Endothelial cell of umbilical vein (primary cell): ENCODE data around the gene CMTM8. TPM values are rescaled to one million over a fixed set of nuclear protein-coding genes. Genes with fewer than 3 reads are reported as not detected.

ENCODE experiments used
- BruUV-seq: library from RNA; stranded (reverse); fragments of 400-500 nt; replicated peaks from 2 replicates; lab custom pipeline; 2021; lab: Mats Ljungman, UMichigan
- CTCF ChIA-PET: fragments of 300-600, 350-600 bp; sonication (Branson Sonifier 250); formaldehyde crosslinking; loops from one replicate; lab custom pipeline; 2021; ENCODE audit warnings: antibody characterized with exemption, inconsistent platforms; lab: Charles Lee
- POLR2A ChIA-PET: fragments of 300-600, 350-600 bp; sonication (Branson Sonifier 250); formaldehyde crosslinking; loops from one replicate; lab custom pipeline; 2021; ENCODE audit warnings: antibody characterized with exemption, inconsistent platforms; lab: Charles Lee
- DNase-seq: peaks from one replicate; pipeline ENCODE4 v3.0.0-alpha.2; 2011; ENCODE audit warnings: low read depth, low spot score
- FAIRE-seq: peaks from 2 replicates; lab custom pipeline; 2011; peaks lifted over from hg19 to GRCh38; lab: Jason Lieb, UNC
- H2AFZ ChIP-seq: 2 replicates; pipeline ENCODE4 v1.6.0; 2012; ENCODE audit warnings: low read depth, low read length, control low read depth, inconsistent platforms
- H3K27ac ChIP-seq: 2 replicates; pipeline ENCODE4 v1.5.1; 2011; ENCODE audit warnings: low read depth, mild to moderate bottlenecking, control low read depth, low read length, moderate library complexity; ENCODE audit not compliant: insufficient read depth
- H3K27me3 ChIP-seq, 2 experiments: 2 replicates each; pipeline versions ENCODE4 v1.6.0 to v1.6.1; 2011; ENCODE audit warnings: low read length in 2 of 2, mixed read lengths in 1 of 2; ENCODE audit not compliant: control insufficient read depth in 2 of 2, insufficient read depth in 2 of 2
- H3K36me3 ChIP-seq, 2 experiments: 2 replicates in 1 of 2; 3 replicates in 1 of 2; pipeline ENCODE4 v1.5.1; 2011; ENCODE audit warnings: low read length in 2 of 2, mild to moderate bottlenecking in 1 of 2, moderate library complexity in 1 of 2; ENCODE audit not compliant: control insufficient read depth in 2 of 2, insufficient read depth in 2 of 2; ENCODE audit errors: extremely low read depth in 1 of 2
- H3K4me1 ChIP-seq: 3 replicates; pipeline ENCODE4 v1.5.1; 2011; ENCODE audit warnings: mild to moderate bottlenecking, low read length; ENCODE audit not compliant: control insufficient read depth, insufficient read depth; ENCODE audit errors: extremely low read depth
- H3K4me2 ChIP-seq: 2 replicates; pipeline ENCODE4 v1.6.1; 2011; ENCODE audit warnings: low read length, control low read depth, mixed read lengths; ENCODE audit not compliant: insufficient read depth
- H3K4me3 ChIP-seq, 3 experiments: fragments of 200-600 bp in 1 of 3; sonication (generic), shearing (Covaris generic) in 1 of 3; replicated peaks in 1 of 3; 2 replicates each; pipeline ENCODE4 v1.5.1; 2011 to 2016; ENCODE audit warnings: control low read depth in 3 of 3, low read length in 3 of 3, mild to moderate bottlenecking in 2 of 3, inconsistent platforms in 1 of 3, low read depth in 1 of 3, moderate library complexity in 1 of 3; ENCODE audit not compliant: insufficient read depth in 1 of 3
- H3K79me2 ChIP-seq: 2 replicates; pipeline ENCODE4 v1.6.0; 2012; ENCODE audit warnings: low read length, inconsistent platforms; ENCODE audit not compliant: control insufficient read depth, insufficient read depth
- H3K9ac ChIP-seq: replicated peaks from 2 replicates; pipeline ENCODE3; 2011; ENCODE audit warnings: low read length, control low read depth; ENCODE audit not compliant: insufficient read depth; ENCODE audit errors: extremely low read depth
- H3K9me1 ChIP-seq: replicated peaks from 3 replicates; pipeline ENCODE4 v1.6.0; 2011; ENCODE audit warnings: mild to moderate bottlenecking, low read length; ENCODE audit not compliant: control insufficient read depth, insufficient read depth; ENCODE audit errors: extremely low read depth
- H3K9me3 ChIP-seq: replicated peaks from 2 replicates; pipeline ENCODE4 v1.5.1; 2012; ENCODE audit warnings: low read length, inconsistent platforms; ENCODE audit not compliant: control insufficient read depth, insufficient read depth
- H4K20me1 ChIP-seq: replicated peaks from 2 replicates; pipeline ENCODE3; 2011; ENCODE audit warnings: mild to moderate bottlenecking, low read length; ENCODE audit not compliant: control insufficient read depth, insufficient read depth; ENCODE audit errors: extremely low read depth
- EZH2 ChIP-seq: IDR thresholded peaks from 2 replicates; pipeline ENCODE4 v1.6.1; 2012; ENCODE audit warnings: borderline replicate concordance, low read depth, mild to moderate bottlenecking, moderate library complexity, low read length, inconsistent platforms; ENCODE audit not compliant: severe bottlenecking
- FOS ChIP-seq: IDR thresholded peaks from 2 replicates; pipeline ENCODE4 v1.6.1; 2011; ENCODE audit warnings: mild to moderate bottlenecking, low read length, moderate library complexity, borderline replicate concordance; ENCODE audit not compliant: insufficient read depth
- GATA2 ChIP-seq: IDR thresholded peaks from 2 replicates; pipeline ENCODE4 v1.7.0; 2011; ENCODE audit warnings: low read depth, mild to moderate bottlenecking, moderate library complexity, mixed read lengths, low read length; ENCODE audit not compliant: insufficient read length, insufficient read depth
- JUN ChIP-seq: IDR thresholded peaks from 2 replicates; pipeline ENCODE4 v1.6.1; 2011; ENCODE audit warnings: borderline replicate concordance, low read depth; ENCODE audit not compliant: insufficient read length, insufficient read depth
- MYC ChIP-seq: IDR thresholded peaks from one replicate; pipeline ENCODE4 v1.6.1; 2011; ENCODE audit warnings: mild to moderate bottlenecking, low read depth, low read length
- POLR2A ChIP-seq: IDR thresholded peaks from 2 replicates; pipeline ENCODE4 v1.6.1; 2012; ENCODE audit warnings: low read depth, mild to moderate bottlenecking, control low read depth, low read length
- POLR2AphosphoS5 ChIP-seq: IDR thresholded peaks from 2 replicates; pipeline ENCODE4 v1.6.1; 2012; ENCODE audit warnings: low read depth, mild to moderate bottlenecking, control low read depth, low read length, moderate library complexity; ENCODE audit not compliant: insufficient read depth
- dilution Hi-C: fragments of 300-500 bp; cut with MboI; formaldehyde crosslinking; loops from one replicate; pipeline ENCODE4 v1.15.0; 2019; ENCODE audit warnings: low sequenced_read_pairs; ENCODE audit not compliant: extremely low pct_ligation_motif_present
- intact Hi-C: fragments of 100-400 bp; cut with micrococcal nuclease; formaldehyde crosslinking; loops from one replicate; pipeline ENCODE4 v1.10.0; 2022
- polyA plus RNA-seq, 4 experiments: library from polyadenylated mRNA; depleted of rRNA in 3 of 4; stranded (reverse) in 3 of 4; unstranded in 1 of 4; fragments of >200 nt; gene quantifications; 2 replicates each; pipeline versions ENCODE4 v1.2.1 to v1.2.3, GENCODE V29; 2011 to 2012; ENCODE audit warnings: missing spikeins in 1 of 4
- total RNA-seq: library from RNA; stranded (reverse); gene quantifications from 2 replicates; pipeline ENCODE4 v1.2.3, GENCODE V29; 2021
- TF ChIP-seq, protein P1 (sequence below), 2 donors: IDR thresholded peaks; 1 replicate in 1 of 2; 2 replicates in 1 of 2; pipeline ENCODE4 v1.5.1; 2011; ENCODE audit warnings: low read length in 2 of 2, mild to moderate bottlenecking in 2 of 2, moderate library complexity in 2 of 2, control low read depth in 1 of 2, inconsistent platforms in 1 of 2, low read depth in 1 of 2; ENCODE audit not compliant: insufficient read depth in 1 of 2; ENCODE audit errors: extremely low read depth in 1 of 2
- TF ChIP-seq, protein P2 (sequence below): IDR thresholded peaks from 2 replicates; pipeline ENCODE4 v1.6.1; 2011; ENCODE audit not compliant: insufficient read depth, insufficient read length

CMTM8 gene
- total and polyA plus RNA-seq, 2 donors (not counting 3 experiments of a cell fraction or from before 2014, with no cell fraction given): 7.3 to 11.9 TPM

DNA sequence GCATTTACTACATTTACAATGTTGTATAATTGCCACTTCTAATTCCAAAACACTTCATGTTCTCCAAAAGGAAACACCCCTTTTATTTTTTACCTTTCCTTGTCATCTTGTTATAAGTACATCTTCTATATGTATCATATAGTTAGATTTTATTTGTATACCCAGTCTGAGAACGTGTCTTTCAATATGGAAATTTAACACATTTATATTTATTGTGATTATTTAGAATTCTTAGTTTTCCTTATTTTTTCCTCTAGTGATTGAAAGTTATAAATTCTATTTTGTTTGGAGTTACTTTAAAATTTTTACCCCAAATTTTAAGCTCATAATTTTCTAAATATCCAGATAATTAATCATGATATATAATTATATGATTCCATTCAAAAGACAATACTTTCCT is 15.8 kb downstream of the CMTM8 start:
- ChIA-PET POLR2A (no interaction called here), CTCF (interaction anchor here (1.1 to 1.5 kb wide), 3 partner anchors 8 to 14 kb away, joined by 3 to 6 read pairs (median 3); no protein-coding TSS in a partner anchor)
- H4K20me1 ChIP-seq: no peaks in the 10 kb centered on the region
- no peak overlapping the region for H2AFZ ChIP-seq
- TF ChIP-seq, protein P1, sequence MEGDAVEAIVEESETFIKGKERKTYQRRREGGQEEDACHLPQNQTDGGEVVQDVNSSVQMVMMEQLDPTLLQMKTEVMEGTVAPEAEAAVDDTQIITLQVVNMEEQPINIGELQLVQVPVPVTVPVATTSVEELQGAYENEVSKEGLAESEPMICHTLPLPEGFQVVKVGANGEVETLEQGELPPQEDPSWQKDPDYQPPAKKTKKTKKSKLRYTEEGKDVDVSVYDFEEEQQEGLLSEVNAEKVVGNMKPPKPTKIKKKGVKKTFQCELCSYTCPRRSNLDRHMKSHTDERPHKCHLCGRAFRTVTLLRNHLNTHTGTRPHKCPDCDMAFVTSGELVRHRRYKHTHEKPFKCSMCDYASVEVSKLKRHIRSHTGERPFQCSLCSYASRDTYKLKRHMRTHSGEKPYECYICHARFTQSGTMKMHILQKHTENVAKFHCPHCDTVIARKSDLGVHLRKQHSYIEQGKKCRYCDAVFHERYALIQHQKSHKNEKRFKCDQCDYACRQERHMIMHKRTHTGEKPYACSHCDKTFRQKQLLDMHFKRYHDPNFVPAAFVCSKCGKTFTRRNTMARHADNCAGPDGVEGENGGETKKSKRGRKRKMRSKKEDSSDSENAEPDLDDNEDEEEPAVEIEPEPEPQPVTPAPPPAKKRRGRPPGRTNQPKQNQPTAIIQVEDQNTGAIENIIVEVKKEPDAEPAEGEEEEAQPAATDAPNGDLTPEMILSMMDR (IDR thresholded peaks at IDR 0.05; ENCODE audit: extremely low read depth in 1 of 2, insufficient read depth in 1 of 2, low read depth in 1 of 2, low read length in 2 of 2): no peak
- no peak for TF ChIP-seq POLR2A
- no peak for TF ChIP-seq FOS
- TF ChIP-seq, protein P2, sequence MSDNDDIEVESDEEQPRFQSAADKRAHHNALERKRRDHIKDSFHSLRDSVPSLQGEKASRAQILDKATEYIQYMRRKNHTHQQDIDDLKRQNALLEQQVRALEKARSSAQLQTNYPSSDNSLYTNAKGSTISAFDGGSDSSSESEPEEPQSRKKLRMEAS: no peak
- no peak for TF ChIP-seq POLR2AphosphoS5
- no peak for TF ChIP-seq JUN
- no peak for TF ChIP-seq GATA2
- no peak for TF ChIP-seq EZH2
- no peak for TF ChIP-seq MYC
- H3K9me1 ChIP-seq: no peaks in the 10 kb centered on the region
- no peak overlapping the region for H3K27ac ChIP-seq
- H3K79me2 ChIP-seq: no peaks in the 10 kb centered on the region
- dilution Hi-C loops (no loop called here), intact Hi-C loops (no loop called here)
- no peaks in the 10 kb centered on the region for H3K27me3 ChIP-seq
- H3K9ac ChIP-seq: no peak overlapping the region
- H3K9me3 ChIP-seq: no peaks in the 10 kb centered on the region
- DNase-seq (no peak), FAIRE-seq (no peak)
- H3K4me1 ChIP-seq: no peaks in the 10 kb centered on the region
- no peak overlapping the region for H3K4me2 ChIP-seq
- no peaks in the 10 kb centered on the region for H3K36me3 ChIP-seq
- no peak overlapping the region for H3K4me3 ChIP-seq
- BruUV-seq: no TSS peak
